Endometrium (tissue), 2 donors: ENCODE results near the gene TMEM100.
"Not testable (repeated sequence)": the region's sequence is repeated elsewhere in the genome, so short reads cannot be mapped to it uniquely, and the experiment has no call there.

Experiments
- FAIRE-seq: peaks from 2 replicates; lab custom pipeline; 2012; peaks lifted over from hg19 to GRCh38; lab: Jason Lieb, UNC
- donor health status: control.
- donor health status: control.

The TMEM100 gene

GRCh38 chr17:55683550-55684315, 38.9 kb downstream of the TMEM100 start:
- FAIRE-seq: no peak

GRCh38 chr17:55681342-55681700, 41.3 kb downstream of the TMEM100 start:
- no peak for FAIRE-seq

- no peak for FAIRE-seq
Measured at GRCh38 chr17:55680686-55681341, 41.9 kb downstream of the TMEM100 start.

- no peak for FAIRE-seq
Measured at GRCh38 chr17:55677446-55677845, 45.2 kb downstream of the TMEM100 start.

DNA sequence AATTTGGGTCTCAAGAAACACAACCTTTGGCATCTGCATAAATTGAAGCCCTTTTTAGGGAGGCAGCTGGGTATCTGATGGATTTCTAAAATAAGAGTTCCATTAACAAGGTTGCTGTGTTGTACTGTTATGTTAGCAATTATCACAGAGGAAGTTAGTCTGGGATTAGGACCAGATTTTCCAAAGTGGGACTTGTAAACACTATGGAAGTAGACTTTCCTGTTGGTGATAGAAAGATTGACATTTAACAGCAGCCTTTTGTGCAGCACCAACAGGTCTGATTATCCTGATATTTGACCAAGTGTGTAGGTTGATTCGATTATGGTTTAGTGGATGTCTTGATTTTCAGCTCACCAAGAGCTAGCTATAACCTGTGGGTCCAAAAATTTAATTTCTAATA, 46.4 kb downstream of the TMEM100 start:
- FAIRE-seq: no peak

DNA sequence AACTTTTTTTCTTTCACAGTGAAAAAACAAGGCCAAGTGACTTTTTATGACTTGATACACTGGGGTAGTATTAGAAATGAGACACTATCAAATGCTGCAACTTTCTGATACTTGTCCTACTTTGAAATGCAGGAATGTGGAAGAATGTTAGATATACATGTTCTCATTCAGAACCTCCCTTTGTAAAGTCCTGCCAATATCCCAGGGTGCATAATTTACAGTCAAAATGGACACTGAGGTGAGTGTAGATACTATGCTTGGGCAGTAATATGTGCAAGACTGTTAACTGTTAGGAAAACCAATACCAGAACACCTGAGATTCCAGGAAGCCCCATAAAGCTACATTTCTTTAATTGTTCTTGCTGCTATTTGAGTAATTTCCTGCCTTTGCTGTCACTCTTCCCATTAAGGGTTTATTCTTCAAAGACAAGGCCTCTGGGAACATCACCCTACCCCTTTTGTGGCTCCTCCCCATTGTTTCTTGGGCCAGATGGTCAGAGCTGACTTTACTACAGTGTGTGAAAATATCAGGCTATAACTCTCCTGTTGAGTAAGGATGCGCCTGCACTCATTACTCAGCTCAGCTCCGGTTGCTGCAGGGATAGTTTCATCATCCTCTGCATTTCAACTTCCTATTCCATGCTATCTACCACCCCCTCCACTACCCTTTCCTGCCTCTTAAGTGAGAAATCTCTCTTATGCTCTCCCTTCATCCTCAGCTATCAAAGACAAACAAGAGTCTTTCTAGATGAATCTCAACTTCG, 48.7 kb downstream of the TMEM100 start:
- FAIRE-seq: no peak

GRCh38 chr17:55672585-55673501, 49.8 kb downstream of the TMEM100 start:
- no peak for FAIRE-seq

DNA sequence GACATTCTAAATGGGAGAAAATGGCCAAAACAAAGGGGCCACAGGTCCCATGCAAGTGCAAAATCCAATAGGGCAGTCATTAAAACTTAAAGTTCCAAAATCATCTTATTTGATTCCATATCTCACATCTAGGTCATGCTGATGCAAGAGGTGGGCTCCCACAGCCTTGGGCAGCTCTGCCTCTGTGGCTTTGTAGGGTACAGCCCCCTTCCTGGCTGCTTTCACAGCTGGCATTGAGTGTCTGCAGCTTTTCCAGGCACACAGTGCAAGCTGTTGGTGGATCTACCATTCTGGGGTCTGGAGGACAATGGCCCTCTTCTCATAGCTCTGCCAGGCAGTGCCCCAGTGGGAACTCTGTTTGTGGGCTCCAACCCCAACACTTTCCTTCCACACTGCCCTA, 50.7 kb downstream of the TMEM100 start:
- not testable (repeated sequence) for FAIRE-seq
